WTC11 (cell line): ENCODE measurements around the gene RALA. TPM values are rescaled to one million over a fixed set of nuclear protein-coding genes. Genes with fewer than 3 reads are reported as not detected.

ENCODE experiments used
- ATAC-seq: fragments of 200-7000 bp; cut with Tn5 transposase; 2 replicates; pipeline ENCODE4 v1.10.0; 2021; ENCODE audit warnings: mild to moderate bottlenecking, moderate library complexity
- CTCF ChIA-PET: fragments of 300-600 bp; sonication (Branson Sonifier 250); formaldehyde crosslinking; loops from one replicate; lab custom pipeline; 2021; ENCODE audit warnings: antibody characterized with exemption; lab: Charles Lee
- POLR2A ChIA-PET: fragments of 350-600 bp; sonication (Branson Sonifier 250); formaldehyde crosslinking; loops from one replicate; lab custom pipeline; 2021; ENCODE audit warnings: antibody characterized with exemption; lab: Charles Lee
- DNase-seq: peaks from one replicate; pipeline ENCODE4 v3.0.0; 2021; ENCODE audit warnings: low spot score
- H3K27ac Mint-ChIP-seq: 2 replicates; pipeline ENCODE4 v1.8.0; 2021; ENCODE audit warnings: mixed read lengths
- H3K27me3 Mint-ChIP-seq: 2 replicates; pipeline ENCODE4 v1.8.0; 2021; ENCODE audit warnings: low read depth, mild to moderate bottlenecking, moderate library complexity, mixed read lengths
- H3K36me3 Mint-ChIP-seq: 2 replicates; pipeline ENCODE4 v1.8.0; 2021; ENCODE audit warnings: mixed read lengths
- H3K4me1 Mint-ChIP-seq: 2 replicates; pipeline ENCODE4 v1.8.0; 2022; ENCODE audit warnings: mixed read lengths
- H3K4me3 Mint-ChIP-seq: 2 replicates; pipeline ENCODE4 v1.8.0; 2021; ENCODE audit warnings: mild to moderate bottlenecking, moderate library complexity, mixed read lengths
- H3K9me3 Mint-ChIP-seq: 2 replicates; pipeline ENCODE4 v1.8.0; 2021; ENCODE audit warnings: mixed read lengths
- FOXJ3 ChIP-seq: sonication (generic); formaldehyde crosslinking; IDR thresholded peaks from 2 replicates; pipeline ENCODE4 v1.9.0; 2021; ENCODE audit warnings: missing genetic modification reagents, mild to moderate bottlenecking, borderline replicate concordance
- JUN ChIP-seq: sonication (generic); formaldehyde crosslinking; IDR thresholded peaks from 2 replicates; pipeline ENCODE4 v1.8.0; 2023; ENCODE audit warnings: mild to moderate bottlenecking, missing genetic modification reagents
- KAT7 ChIP-seq: sonication (generic); formaldehyde crosslinking; IDR thresholded peaks from 2 replicates; pipeline ENCODE4 v1.8.1; 2023; ENCODE audit warnings: missing genetic modification reagents, mild to moderate bottlenecking, borderline replicate concordance
- MAX ChIP-seq: sonication (generic); formaldehyde crosslinking; IDR thresholded peaks from 2 replicates; pipeline ENCODE4 v1.8.0; 2022; ENCODE audit warnings: mild to moderate bottlenecking, missing genetic modification reagents
- OVOL2 ChIP-seq: fragments of 250-450 bp; sonication (Bioruptor Pico); IDR thresholded peaks from 2 replicates; pipeline ENCODE4 v1.9.0; 2021; ENCODE audit warnings: mild to moderate bottlenecking, borderline replicate concordance
- PREB ChIP-seq: sonication (generic); formaldehyde crosslinking; IDR thresholded peaks from 2 replicates; pipeline ENCODE4 v1.8.1; 2022; ENCODE audit warnings: mild to moderate bottlenecking, missing genetic modification reagents, moderate library complexity, borderline replicate concordance
- SOX15 ChIP-seq: fragments of 250-450 bp; sonication (Bioruptor Pico); IDR thresholded peaks from 2 replicates; pipeline ENCODE4 v1.9.0; 2021; ENCODE audit warnings: mild to moderate bottlenecking
- TEAD1 ChIP-seq: sonication (generic); formaldehyde crosslinking; IDR thresholded peaks from 2 replicates; pipeline ENCODE4 v1.8.0; 2022; ENCODE audit warnings: mild to moderate bottlenecking, missing genetic modification reagents
- TP53 ChIP-seq: sonication (generic); formaldehyde crosslinking; IDR thresholded peaks from 2 replicates; pipeline ENCODE4 v1.8.1; 2023; ENCODE audit warnings: mild to moderate bottlenecking, missing genetic modification reagents
- ZNF232 ChIP-seq: sonication (generic); formaldehyde crosslinking; IDR thresholded peaks from 2 replicates; pipeline ENCODE4 v1.8.0; 2022; ENCODE audit warnings: mild to moderate bottlenecking, missing genetic modification reagents
- total RNA-seq: library from RNA; stranded (reverse); gene quantifications from 3 replicates; pipeline ENCODE4 v1.2.3, GENCODE V29; 2021
- TF ChIP-seq, protein P1 (sequence below): fragments of 200-600 bp; IDR thresholded peaks from 2 replicates; pipeline ENCODE4 v1.8.0; 2022; ENCODE audit warnings: antibody characterized with exemption
- TF ChIP-seq, protein P2 (sequence below): sonication (generic); formaldehyde crosslinking; IDR thresholded peaks from 2 replicates; pipeline ENCODE4 v1.8.0; 2023; ENCODE audit warnings: missing genetic modification reagents
- TF ChIP-seq, protein P3 (sequence below): fragments of 250-450 bp; sonication (Bioruptor Pico); IDR thresholded peaks from 2 replicates; pipeline ENCODE4 v1.9.0; 2021; ENCODE audit warnings: mild to moderate bottlenecking, borderline replicate concordance
- TF ChIP-seq, protein P4 (sequence below): sonication (generic); formaldehyde crosslinking; IDR thresholded peaks from 2 replicates; pipeline ENCODE4 v1.8.0; 2022; ENCODE audit warnings: missing genetic modification reagents

RALA gene
- total RNA-seq, 1 experiment from 2014 or later, result 57.3 TPM

- TF ChIP-seq OVOL2 (CRISPR knock-in tag), result no peak
These were observed 112.5 kb downstream of the RALA start (continued) for GRCh38 chr7:39735903-39736302.

DNA sequence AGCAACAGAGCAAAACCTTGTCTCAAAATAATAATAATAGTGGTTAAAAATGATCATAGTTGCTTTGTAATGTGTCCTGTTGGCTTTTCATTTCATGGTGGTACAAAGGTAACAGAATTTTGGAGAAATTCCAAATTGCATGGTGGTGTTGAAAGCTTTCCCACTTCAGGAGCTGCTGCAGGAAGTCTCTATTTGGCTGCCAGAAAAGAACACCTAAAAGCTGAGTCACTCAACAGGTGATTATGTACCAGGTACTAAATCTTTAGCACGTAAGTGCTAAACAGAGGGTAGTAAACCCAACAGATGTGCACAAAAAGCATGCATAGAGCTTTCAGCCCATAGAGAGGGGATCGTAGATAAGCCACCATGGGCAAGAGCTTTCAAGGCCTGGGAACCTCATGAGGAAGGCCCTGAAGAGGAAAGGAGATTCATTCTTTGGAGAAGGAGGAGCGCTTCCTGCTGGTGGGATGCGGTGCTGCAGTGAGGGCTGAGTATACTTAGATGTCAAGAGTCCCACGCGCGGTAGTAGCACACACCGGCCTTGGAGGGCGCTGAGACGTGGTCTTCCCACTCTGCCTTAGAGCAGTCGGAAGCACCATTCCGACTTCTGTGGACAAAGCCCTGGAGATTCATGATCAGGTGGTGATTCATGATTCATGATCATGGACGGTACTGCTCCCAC is 118.7 kb downstream of the RALA start:
- Mint-ChIP-seq H3K27me3 (no peaks in the 10 kb centered on the region), H3K4me3 (no peak overlapping the region), H3K36me3 (peaks cover 3% of the 10 kb centered on the region; the same call in 1 of the 2 replicates), H3K27ac (no peak overlapping the region), H3K4me1 (peaks cover 19% of the 10 kb centered on the region), H3K9me3 (no peaks in the 10 kb centered on the region)
- no peak for TF ChIP-seq ZNF232
- TF ChIP-seq, protein P1, sequence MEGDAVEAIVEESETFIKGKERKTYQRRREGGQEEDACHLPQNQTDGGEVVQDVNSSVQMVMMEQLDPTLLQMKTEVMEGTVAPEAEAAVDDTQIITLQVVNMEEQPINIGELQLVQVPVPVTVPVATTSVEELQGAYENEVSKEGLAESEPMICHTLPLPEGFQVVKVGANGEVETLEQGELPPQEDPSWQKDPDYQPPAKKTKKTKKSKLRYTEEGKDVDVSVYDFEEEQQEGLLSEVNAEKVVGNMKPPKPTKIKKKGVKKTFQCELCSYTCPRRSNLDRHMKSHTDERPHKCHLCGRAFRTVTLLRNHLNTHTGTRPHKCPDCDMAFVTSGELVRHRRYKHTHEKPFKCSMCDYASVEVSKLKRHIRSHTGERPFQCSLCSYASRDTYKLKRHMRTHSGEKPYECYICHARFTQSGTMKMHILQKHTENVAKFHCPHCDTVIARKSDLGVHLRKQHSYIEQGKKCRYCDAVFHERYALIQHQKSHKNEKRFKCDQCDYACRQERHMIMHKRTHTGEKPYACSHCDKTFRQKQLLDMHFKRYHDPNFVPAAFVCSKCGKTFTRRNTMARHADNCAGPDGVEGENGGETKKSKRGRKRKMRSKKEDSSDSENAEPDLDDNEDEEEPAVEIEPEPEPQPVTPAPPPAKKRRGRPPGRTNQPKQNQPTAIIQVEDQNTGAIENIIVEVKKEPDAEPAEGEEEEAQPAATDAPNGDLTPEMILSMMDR, result peak; percentile 96
- 0 out of 2 replicates have a peak, but pooled peaks have one; percentile 17 for TF ChIP-seq MAX (CRISPR knock-in tag)
- CTCF ChIA-PET, result interaction anchor here (0.6 to 9.6 kb wide), 44 partner anchors 9 to 440 kb away, joined by 3 to 378 read pairs (median 4); partner anchors contain the start of gene RALA
- DNase-seq (peak; percentile 96), ATAC-seq (peak; percentile 92)
- POLR2A ChIA-PET, result interaction anchor here (1.1 to 1.9 kb wide), 3 partner anchors 9 to 161 kb away, joined by 4 to 5 read pairs (median 5); partner anchors contain the start of gene RALA

DNA sequence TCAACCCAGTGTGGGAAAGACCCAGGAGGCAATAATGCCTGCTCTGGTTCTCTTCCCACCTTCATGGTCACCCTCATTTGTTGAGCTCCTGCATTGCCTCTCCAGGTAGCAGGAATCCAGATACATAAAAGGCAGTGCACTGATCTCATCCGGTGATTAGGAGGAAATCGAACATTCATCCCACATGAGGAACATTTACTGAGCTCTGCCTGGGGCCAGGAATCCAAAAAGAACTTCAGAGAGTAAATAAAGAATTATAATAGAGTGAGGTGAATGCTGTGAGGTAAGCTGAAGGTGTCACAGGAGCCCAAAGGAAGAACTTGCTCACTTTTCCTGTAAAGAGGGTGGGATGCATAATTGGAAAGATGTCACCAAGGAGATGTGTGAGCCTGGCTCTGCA is 121.2 kb downstream of the RALA start:
- no peak for DNase-seq
- ChIA-PET CTCF (interaction anchor here (0.6 to 9.6 kb wide), 3 partner anchors 122 to 180 kb away, joined by 3 to 378 read pairs (median 7); partner anchors contain the start of gene RALA), POLR2A (no interaction called here)
- Mint-ChIP-seq H3K36me3 (peaks cover 3% of the 10 kb centered on the region; the same call in 1 of the 2 replicates), H3K9me3 (no peaks in the 10 kb centered on the region), H3K27ac (peak overlapping the region; percentile 9; the same call in 1 of the 2 replicates), H3K27me3 (no peaks in the 10 kb centered on the region), H3K4me3 (no peak overlapping the region), H3K4me1 (peaks cover 33% of the 10 kb centered on the region)
- ATAC-seq, result no peak
- TF ChIP-seq KAT7 (CRISPR knock-in tag) (no peak), PREB (CRISPR knock-in tag) (no peak), TEAD1 (CRISPR knock-in tag) (no peak)
- TF ChIP-seq, protein P2, sequence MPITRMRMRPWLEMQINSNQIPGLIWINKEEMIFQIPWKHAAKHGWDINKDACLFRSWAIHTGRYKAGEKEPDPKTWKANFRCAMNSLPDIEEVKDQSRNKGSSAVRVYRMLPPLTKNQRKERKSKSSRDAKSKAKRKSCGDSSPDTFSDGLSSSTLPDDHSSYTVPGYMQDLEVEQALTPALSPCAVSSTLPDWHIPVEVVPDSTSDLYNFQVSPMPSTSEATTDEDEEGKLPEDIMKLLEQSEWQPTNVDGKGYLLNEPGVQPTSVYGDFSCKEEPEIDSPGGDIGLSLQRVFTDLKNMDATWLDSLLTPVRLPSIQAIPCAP (CRISPR knock-in tag), result no peak

GRCh38 chr7:39745320-39745719 is 121.9 kb downstream of the RALA start:
- ATAC-seq, result no peak
- TF ChIP-seq, protein P3, sequence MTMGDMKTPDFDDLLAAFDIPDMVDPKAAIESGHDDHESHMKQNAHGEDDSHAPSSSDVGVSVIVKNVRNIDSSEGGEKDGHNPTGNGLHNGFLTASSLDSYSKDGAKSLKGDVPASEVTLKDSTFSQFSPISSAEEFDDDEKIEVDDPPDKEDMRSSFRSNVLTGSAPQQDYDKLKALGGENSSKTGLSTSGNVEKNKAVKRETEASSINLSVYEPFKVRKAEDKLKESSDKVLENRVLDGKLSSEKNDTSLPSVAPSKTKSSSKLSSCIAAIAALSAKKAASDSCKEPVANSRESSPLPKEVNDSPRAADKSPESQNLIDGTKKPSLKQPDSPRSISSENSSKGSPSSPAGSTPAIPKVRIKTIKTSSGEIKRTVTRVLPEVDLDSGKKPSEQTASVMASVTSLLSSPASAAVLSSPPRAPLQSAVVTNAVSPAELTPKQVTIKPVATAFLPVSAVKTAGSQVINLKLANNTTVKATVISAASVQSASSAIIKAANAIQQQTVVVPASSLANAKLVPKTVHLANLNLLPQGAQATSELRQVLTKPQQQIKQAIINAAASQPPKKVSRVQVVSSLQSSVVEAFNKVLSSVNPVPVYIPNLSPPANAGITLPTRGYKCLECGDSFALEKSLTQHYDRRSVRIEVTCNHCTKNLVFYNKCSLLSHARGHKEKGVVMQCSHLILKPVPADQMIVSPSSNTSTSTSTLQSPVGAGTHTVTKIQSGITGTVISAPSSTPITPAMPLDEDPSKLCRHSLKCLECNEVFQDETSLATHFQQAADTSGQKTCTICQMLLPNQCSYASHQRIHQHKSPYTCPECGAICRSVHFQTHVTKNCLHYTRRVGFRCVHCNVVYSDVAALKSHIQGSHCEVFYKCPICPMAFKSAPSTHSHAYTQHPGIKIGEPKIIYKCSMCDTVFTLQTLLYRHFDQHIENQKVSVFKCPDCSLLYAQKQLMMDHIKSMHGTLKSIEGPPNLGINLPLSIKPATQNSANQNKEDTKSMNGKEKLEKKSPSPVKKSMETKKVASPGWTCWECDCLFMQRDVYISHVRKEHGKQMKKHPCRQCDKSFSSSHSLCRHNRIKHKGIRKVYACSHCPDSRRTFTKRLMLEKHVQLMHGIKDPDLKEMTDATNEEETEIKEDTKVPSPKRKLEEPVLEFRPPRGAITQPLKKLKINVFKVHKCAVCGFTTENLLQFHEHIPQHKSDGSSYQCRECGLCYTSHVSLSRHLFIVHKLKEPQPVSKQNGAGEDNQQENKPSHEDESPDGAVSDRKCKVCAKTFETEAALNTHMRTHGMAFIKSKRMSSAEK, result no peak
- TF ChIP-seq, protein P4, sequence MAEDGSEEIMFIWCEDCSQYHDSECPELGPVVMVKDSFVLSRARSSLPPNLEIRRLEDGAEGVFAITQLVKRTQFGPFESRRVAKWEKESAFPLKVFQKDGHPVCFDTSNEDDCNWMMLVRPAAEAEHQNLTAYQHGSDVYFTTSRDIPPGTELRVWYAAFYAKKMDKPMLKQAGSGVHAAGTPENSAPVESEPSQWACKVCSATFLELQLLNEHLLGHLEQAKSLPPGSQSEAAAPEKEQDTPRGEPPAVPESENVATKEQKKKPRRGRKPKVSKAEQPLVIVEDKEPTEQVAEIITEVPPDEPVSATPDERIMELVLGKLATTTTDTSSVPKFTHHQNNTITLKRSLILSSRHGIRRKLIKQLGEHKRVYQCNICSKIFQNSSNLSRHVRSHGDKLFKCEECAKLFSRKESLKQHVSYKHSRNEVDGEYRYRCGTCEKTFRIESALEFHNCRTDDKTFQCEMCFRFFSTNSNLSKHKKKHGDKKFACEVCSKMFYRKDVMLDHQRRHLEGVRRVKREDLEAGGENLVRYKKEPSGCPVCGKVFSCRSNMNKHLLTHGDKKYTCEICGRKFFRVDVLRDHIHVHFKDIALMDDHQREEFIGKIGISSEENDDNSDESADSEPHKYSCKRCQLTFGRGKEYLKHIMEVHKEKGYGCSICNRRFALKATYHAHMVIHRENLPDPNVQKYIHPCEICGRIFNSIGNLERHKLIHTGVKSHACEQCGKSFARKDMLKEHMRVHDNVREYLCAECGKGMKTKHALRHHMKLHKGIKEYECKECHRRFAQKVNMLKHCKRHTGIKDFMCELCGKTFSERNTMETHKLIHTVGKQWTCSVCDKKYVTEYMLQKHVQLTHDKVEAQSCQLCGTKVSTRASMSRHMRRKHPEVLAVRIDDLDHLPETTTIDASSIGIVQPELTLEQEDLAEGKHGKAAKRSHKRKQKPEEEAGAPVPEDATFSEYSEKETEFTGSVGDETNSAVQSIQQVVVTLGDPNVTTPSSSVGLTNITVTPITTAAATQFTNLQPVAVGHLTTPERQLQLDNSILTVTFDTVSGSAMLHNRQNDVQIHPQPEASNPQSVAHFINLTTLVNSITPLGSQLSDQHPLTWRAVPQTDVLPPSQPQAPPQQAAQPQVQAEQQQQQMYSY (CRISPR knock-in tag), result peak; percentile 84
- TF ChIP-seq FOXJ3 (CRISPR knock-in tag) (no peak), TP53 (CRISPR knock-in tag) (no peak), SOX15 (CRISPR knock-in tag) (no peak), JUN (CRISPR knock-in tag) (no peak)
- CTCF ChIA-PET, result interaction anchor here (0.6 to 9.6 kb wide), 15 partner anchors 10 to 205 kb away, joined by 3 to 378 read pairs (median 4); partner anchors contain the start of gene RALA
- peaks cover 40% of the 10 kb centered on the region for H3K4me1 Mint-ChIP-seq
- no peak overlapping the region for H3K27ac Mint-ChIP-seq
- no peaks in the 10 kb centered on the region for H3K27me3 Mint-ChIP-seq
- no peaks in the 10 kb centered on the region for H3K9me3 Mint-ChIP-seq
- DNase-seq, result no peak
- POLR2A ChIA-PET, result no interaction called here
- no peak overlapping the region for H3K4me3 Mint-ChIP-seq
- peaks cover 3% of the 10 kb centered on the region; the same call in 1 of the 2 replicates for H3K36me3 Mint-ChIP-seq
